ENCODE results near the gene SPATA18.

Gene SPATA18

GRCh38 chr4:52098618-52099017 is 47.5 kb downstream of the SPATA18 start:
- Histone ChIP-seq H3K4me2 (ENCODE audit: low read depth, low read length, poor library complexity, severe bottlenecking) (no peak overlapping the region), H3K27ac (ENCODE audit: low read depth, low read length) (no peak overlapping the region), H4K20me1 (ENCODE audit: low read depth, low read length) (no peaks in the 10 kb centered on the region), H3F3A (ENCODE audit: insufficient read depth) (no peaks in the 10 kb centered on the region), H3K27me3 (ENCODE audit: low read length) (no peaks in the 10 kb centered on the region), H3K9ac (ENCODE audit: low read length) (no peak overlapping the region), H3K79me2 (ENCODE audit: insufficient read depth, low read length) (no peaks in the 10 kb centered on the region), H2AFZ (ENCODE audit: low read depth, low read length, severe bottlenecking) (no peak overlapping the region), H3K9me3 (ENCODE audit: insufficient read depth, low read length) (no peaks in the 10 kb centered on the region), H3K4me3 (ENCODE audit: insufficient read depth, low read length, poor library complexity, severe bottlenecking) (no peak overlapping the region), H3K9me2 (replicated peaks; ENCODE audit: insufficient read depth, low read length) (no peaks in the 10 kb centered on the region), H3K36me3 (ENCODE audit: low read length) (no peaks in the 10 kb centered on the region)
- TF ChIP-seq CTCF (IDR thresholded peaks at IDR 0.05; ENCODE audit: insufficient read depth, low read length, poor library complexity, severe bottlenecking) = no peak
- no peak for TF ChIP-seq EZH2phosphoT487 (conservative IDR thresholded peaks at IDR 0.05; ENCODE audit: low read length)

GRCh38 chr4:52099860-52100461 is 48.9 kb downstream of the SPATA18 start:
- Histone ChIP-seq H3K9me2 (replicated peaks; ENCODE audit: insufficient read depth, low read length) (no peaks in the 10 kb centered on the region), H3K4me2 (ENCODE audit: low read depth, low read length, poor library complexity, severe bottlenecking) (no peak overlapping the region)

GRCh38 chr4:52102587-52102986 is 51.5 kb downstream of the SPATA18 start:
- TF ChIP-seq EZH2phosphoT487 (conservative IDR thresholded peaks at IDR 0.05; ENCODE audit: low read length) (no peak), CTCF (IDR thresholded peaks at IDR 0.05; ENCODE audit: insufficient read depth, low read length, poor library complexity, severe bottlenecking) (no peak)
- Histone ChIP-seq H4K20me1 (ENCODE audit: low read depth, low read length) (no peaks in the 10 kb centered on the region), H3K27me3 (ENCODE audit: low read length) (no peaks in the 10 kb centered on the region), H3K36me3 (ENCODE audit: low read length) (no peaks in the 10 kb centered on the region), H3K9ac (ENCODE audit: low read length) (no peak overlapping the region), H3K79me2 (ENCODE audit: insufficient read depth, low read length) (no peaks in the 10 kb centered on the region), H3K27ac (ENCODE audit: low read depth, low read length) (no peak overlapping the region), H3K9me2 (replicated peaks; ENCODE audit: insufficient read depth, low read length) (no peaks in the 10 kb centered on the region), H3K4me2 (ENCODE audit: low read depth, low read length, poor library complexity, severe bottlenecking) (no peak overlapping the region), H3K9me3 (ENCODE audit: insufficient read depth, low read length) (no peaks in the 10 kb centered on the region), H2AFZ (ENCODE audit: low read depth, low read length, severe bottlenecking) (no peak overlapping the region), H3K4me3 (ENCODE audit: insufficient read depth, low read length, poor library complexity, severe bottlenecking) (no peak overlapping the region), H3F3A (ENCODE audit: insufficient read depth) (no peaks in the 10 kb centered on the region)

More at GRCh38 chr4:52099860-52100461, 48.9 kb downstream of the SPATA18 start:
- Histone ChIP-seq H3K79me2 (ENCODE audit: insufficient read depth, low read length) (no peaks in the 10 kb centered on the region), H4K20me1 (ENCODE audit: low read depth, low read length) (no peaks in the 10 kb centered on the region), H3K9ac (ENCODE audit: low read length) (no peak overlapping the region), H3K27ac (ENCODE audit: low read depth, low read length) (no peak overlapping the region), H3K27me3 (ENCODE audit: low read length) (no peaks in the 10 kb centered on the region), H2AFZ (ENCODE audit: low read depth, low read length, severe bottlenecking) (no peak overlapping the region), H3K9me3 (ENCODE audit: insufficient read depth, low read length) (no peaks in the 10 kb centered on the region), H3K4me3 (ENCODE audit: insufficient read depth, low read length, poor library complexity, severe bottlenecking) (no peak overlapping the region), H3K36me3 (ENCODE audit: low read length) (no peaks in the 10 kb centered on the region), H3F3A (ENCODE audit: insufficient read depth) (no peaks in the 10 kb centered on the region)
- TF ChIP-seq EZH2phosphoT487 (conservative IDR thresholded peaks at IDR 0.05; ENCODE audit: low read length) (no peak), CTCF (IDR thresholded peaks at IDR 0.05; ENCODE audit: insufficient read depth, low read length, poor library complexity, severe bottlenecking) (no peak)
